ENCODE measurements around the gene PABPC3. TPM values are rescaled to one million over a fixed set of nuclear protein-coding genes. Genes with fewer than 3 reads are reported as not detected.

Gene PABPC3
- 1 to 10 TPM; 1.3 to 1.5 TPM for total RNA-seq

DNA sequence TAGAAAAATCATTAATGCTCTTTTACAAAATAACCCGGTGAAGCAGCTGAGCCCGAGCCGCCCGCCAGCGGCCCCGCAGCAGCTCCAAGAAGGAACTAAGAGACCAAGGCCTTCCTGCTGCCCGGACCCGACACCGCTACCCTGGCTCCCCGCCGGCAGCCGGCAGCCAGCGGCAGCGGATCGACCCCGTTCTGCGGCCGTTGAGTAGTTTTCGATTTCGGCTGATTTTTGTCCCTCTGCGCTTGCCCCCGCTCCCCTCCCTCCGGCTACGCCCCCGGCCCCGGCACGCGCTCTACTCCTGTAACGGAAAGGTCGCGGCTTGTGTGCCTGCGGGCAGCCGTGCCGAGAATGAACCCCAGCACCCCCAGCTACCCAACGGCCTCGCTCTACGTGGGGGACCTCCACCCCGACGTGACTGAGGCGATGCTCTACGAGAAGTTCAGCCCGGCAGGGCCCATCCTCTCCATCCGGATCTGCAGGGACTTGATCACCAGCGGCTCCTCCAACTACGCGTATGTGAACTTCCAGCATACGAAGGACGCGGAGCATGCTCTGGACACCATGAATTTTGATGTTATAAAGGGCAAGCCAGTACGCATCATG, at the start of gene PABPC3:
PABPC3 (plus strand) TSS at position 286 of the 603 bp plus-strand sequence; CDS start at position 349, 63 bp downstream.
- peak; percentile 9 for DNase-seq
- Mint-ChIP-seq H3K36me3 (ENCODE audit: low read depth) (no peaks in the 10 kb centered on the region), H3K27me3 (ENCODE audit: low read depth) (peaks cover 34% of the 10 kb centered on the region), H3K9me3 (no peaks in the 10 kb centered on the region), H3K4me1 (ENCODE audit: low read depth) (no peaks in the 10 kb centered on the region), H3K27ac (no peak within 1 kb of the TSS), H3K4me3 (peak within 1 kb of the TSS; percentile 58)
- CTCF ChIA-PET = interaction anchor here (0.6 to 1.0 kb wide), 2 partner anchors 101 to 235 kb away, joined by 3 read pairs; no protein-coding TSS in a partner anchor
- intact Hi-C loops (cut with micrococcal nuclease) = no loop called here

DNA sequence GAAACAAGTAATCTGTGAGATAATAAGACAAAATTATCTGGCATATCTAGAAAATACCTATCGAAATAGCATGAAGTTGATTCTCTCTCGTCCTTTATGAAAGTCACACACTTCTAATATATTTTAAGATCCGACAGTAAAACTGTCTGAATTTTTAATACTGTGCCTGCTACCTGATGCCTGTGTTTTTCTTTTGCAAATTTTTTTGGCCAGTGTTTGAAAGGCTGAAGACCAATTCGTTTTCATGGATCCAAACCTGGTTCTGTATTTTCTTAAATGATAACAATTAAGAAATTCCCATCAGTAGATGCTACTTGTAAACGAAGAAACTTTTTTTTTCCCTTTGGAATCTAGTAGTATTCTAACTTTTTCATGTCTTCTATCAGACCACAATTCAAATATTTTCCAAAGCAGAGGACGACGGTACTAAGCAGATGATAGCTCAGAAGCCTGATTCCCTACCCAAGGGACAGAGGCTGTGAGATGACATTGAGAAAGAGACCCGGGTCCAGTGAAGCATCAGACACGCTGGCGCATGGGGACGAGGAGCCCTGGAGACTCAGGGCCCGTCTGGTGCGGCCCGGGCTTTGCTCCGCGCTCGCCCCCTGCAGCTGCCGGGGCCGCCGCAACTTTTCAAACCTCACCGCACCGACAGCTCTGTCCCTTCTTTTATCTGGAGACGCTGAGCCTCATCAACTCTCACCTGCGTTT, 49.5 kb upstream of the PABPC3 start:
- no peak for DNase-seq
- peaks cover 5% of the 10 kb centered on the region for H3K4me1 Mint-ChIP-seq (ENCODE audit: low read depth)
- H3K36me3 Mint-ChIP-seq (ENCODE audit: low read depth) = no peaks in the 10 kb centered on the region
- no peak overlapping the region for H3K4me3 Mint-ChIP-seq
- peaks cover 54% of the 10 kb centered on the region for H3K27me3 Mint-ChIP-seq (ENCODE audit: low read depth)
- intact Hi-C loops (cut with micrococcal nuclease) = no loop called here
- CTCF ChIA-PET = interaction anchor here (1.0 kb wide), 1 partner anchor 51 kb away, joined by 4 read pairs; no protein-coding TSS in a partner anchor
- no peak overlapping the region for H3K27ac Mint-ChIP-seq
- peaks cover 11% of the 10 kb centered on the region for H3K9me3 Mint-ChIP-seq

DNA sequence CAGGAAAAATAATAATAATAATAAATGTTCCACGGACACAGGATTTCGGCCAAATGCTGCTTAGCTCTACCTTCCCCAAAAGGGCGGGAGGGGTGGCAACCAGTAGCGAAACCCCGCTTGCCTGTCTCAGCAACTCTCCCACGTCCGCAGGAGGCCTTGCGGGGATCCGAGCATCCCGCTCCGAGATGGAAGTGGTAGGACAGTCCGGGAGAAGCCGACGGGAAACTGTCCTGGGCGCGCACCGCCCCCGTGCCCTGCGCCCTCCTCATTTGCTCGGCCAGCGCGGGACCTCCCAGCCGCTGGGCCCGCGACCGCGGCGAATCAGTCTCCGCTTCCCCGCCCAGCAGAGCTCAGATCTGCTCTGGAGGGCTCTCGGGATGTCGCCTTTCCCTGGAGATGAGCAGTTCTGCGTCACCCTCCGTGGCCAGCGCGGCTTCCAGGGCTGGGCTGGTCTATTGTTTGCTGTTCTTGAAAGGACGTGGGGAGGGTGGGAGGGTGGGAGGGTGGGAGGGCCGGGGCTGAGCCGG, 48.9 kb upstream of the PABPC3 start:
- no peak for DNase-seq
- no peak overlapping the region for H3K4me3 Mint-ChIP-seq

DNA sequence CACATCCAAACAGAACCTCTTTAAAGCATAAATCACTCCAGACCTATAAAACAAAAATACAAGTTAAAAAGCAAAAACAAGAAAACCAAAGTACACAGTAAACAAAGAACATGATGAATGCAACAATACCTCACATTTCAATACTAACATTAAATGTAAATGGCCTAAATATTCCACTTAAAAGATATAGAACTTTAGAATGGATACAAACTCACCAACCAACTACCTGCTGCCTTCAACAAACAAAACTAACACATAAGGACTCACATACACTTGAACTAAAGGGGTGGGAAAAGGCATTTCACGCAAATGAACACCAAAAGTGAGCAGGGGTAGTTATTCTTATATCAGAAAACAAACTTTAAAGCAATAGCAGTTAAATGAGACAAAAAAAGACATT, 44.9 kb upstream of the PABPC3 start:
- H3K36me3 Mint-ChIP-seq (ENCODE audit: low read depth) = no peaks in the 10 kb centered on the region
- H3K27me3 Mint-ChIP-seq (ENCODE audit: low read depth) = peaks cover 42% of the 10 kb centered on the region
- peaks cover 11% of the 10 kb centered on the region for H3K9me3 Mint-ChIP-seq
- no peak for DNase-seq
- H3K4me1 Mint-ChIP-seq (ENCODE audit: low read depth) = peaks cover 5% of the 10 kb centered on the region
- CTCF ChIA-PET = no interaction called here
- intact Hi-C loops (cut with micrococcal nuclease) = no loop called here
- no peak overlapping the region for H3K27ac Mint-ChIP-seq
- H3K4me3 Mint-ChIP-seq = no peak overlapping the region

More for the DNA sequence above, 48.9 kb upstream of the PABPC3 start:
- Mint-ChIP-seq H3K9me3 (peaks cover 11% of the 10 kb centered on the region), H3K36me3 (ENCODE audit: low read depth) (no peaks in the 10 kb centered on the region), H3K27ac (no peak overlapping the region), H3K27me3 (ENCODE audit: low read depth) (peaks cover 53% of the 10 kb centered on the region), H3K4me1 (ENCODE audit: low read depth) (peaks cover 5% of the 10 kb centered on the region)
- intact Hi-C loops (cut with micrococcal nuclease) = no loop called here
- CTCF ChIA-PET = interaction anchor here (0.6 to 1.0 kb wide), 2 partner anchors 52 to 89 kb away, joined by 3 to 4 read pairs; no protein-coding TSS in a partner anchor

DNA sequence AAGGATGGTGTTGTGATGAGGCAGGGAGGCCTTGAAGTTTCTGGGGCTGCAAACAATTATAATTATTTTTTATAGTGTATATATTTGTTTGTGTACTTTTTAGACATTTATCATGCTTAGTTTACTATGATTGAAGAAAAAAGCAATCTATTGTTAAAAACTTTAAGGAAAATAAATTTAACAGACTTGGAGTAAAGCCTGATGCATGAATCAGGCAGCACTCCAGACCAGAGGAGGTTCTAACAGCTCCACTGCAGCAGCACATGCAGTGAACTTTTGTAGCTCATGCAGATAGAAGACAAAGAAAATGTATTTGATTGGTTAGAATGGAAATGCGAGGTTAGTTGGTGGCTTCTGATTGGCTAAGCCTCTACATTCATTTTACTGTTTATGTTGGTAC, 36.8 kb upstream of the PABPC3 start:
- intact Hi-C loops (cut with micrococcal nuclease) = no loop called here
- Mint-ChIP-seq H3K27me3 (ENCODE audit: low read depth) (peaks cover 6% of the 10 kb centered on the region), H3K36me3 (ENCODE audit: low read depth) (no peaks in the 10 kb centered on the region), H3K9me3 (peaks cover 2% of the 10 kb centered on the region), H3K4me3 (no peak overlapping the region), H3K27ac (no peak overlapping the region), H3K4me1 (ENCODE audit: low read depth) (no peaks in the 10 kb centered on the region)
- DNase-seq = no peak
- CTCF ChIA-PET = no interaction called here

DNA sequence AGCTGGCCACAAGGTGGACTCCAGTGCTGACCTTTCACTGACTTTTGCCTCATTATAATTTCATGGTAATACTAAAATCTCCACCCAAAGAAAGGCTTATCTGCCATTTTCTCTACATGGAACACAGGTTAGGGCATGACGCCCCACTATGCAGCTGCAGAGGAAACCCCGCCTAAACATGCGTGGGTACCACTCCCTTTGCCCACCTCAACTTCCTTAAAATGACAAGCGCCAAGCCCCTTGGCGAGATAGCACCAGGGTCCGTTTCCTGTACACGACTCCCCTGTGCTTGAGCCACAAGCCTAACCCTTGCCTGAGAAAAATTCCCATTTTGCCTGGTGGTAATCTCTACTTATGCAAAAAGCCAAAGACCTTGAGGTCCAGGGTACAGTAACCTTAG, 36.0 kb upstream of the PABPC3 start:
- Mint-ChIP-seq H3K4me3 (no peak overlapping the region), H3K27ac (no peak overlapping the region), H3K9me3 (peaks cover 2% of the 10 kb centered on the region), H3K4me1 (ENCODE audit: low read depth) (no peaks in the 10 kb centered on the region), H3K36me3 (ENCODE audit: low read depth) (no peaks in the 10 kb centered on the region), H3K27me3 (ENCODE audit: low read depth) (peaks cover 7% of the 10 kb centered on the region)
- intact Hi-C loops (cut with micrococcal nuclease) = no loop called here
- no peak for DNase-seq
- CTCF ChIA-PET = no interaction called here

DNA sequence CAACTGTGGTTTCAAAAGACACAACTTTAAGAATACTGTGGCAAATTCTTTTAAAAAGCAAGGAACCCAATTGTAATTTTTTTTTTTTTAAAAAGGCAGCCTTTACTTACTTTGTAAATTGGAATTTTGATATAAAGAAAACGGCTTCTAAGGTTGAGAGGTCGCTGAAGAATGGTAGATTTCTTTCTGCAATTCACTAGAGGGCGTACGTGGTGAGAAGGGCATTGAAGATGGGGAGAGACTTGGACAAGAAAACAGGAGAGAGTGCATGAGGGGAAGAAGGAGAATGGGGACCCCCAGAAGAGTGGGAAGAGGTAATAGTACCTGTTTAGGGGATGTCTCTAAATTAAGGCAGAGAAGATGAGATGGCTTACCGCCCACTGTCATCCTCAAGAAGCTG, 33.5 kb upstream of the PABPC3 start:
- Mint-ChIP-seq H3K4me1 (ENCODE audit: low read depth) (no peaks in the 10 kb centered on the region), H3K36me3 (ENCODE audit: low read depth) (no peaks in the 10 kb centered on the region), H3K27me3 (ENCODE audit: low read depth) (peaks cover 13% of the 10 kb centered on the region), H3K27ac (no peak overlapping the region), H3K4me3 (no peak overlapping the region), H3K9me3 (peaks cover 2% of the 10 kb centered on the region)
- intact Hi-C loops (cut with micrococcal nuclease) = no loop called here
- CTCF ChIA-PET = no interaction called here
- no peak for DNase-seq

DNA sequence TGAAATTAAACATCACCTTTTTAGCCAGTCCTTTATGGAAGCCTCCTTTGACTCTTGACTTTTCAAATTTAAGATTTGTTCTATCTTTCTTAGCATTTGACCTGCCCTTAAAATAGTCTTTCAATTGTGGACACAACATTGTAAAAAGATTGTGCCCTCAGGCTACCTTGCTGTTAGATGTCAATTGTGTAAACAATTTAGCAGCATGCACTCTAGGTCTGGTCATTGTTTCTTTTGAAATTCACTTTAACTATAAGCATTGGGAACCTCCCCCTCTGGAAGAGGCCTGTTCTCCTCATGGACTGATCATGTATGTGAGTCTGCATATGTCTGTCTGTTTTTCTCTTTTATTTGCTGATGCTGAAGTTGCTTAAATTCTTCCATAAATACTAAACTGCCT, 31.5 kb upstream of the PABPC3 start:
- CTCF ChIA-PET = no interaction called here
- no peak overlapping the region for H3K4me3 Mint-ChIP-seq
- intact Hi-C loops (cut with micrococcal nuclease) = no loop called here
- H3K9me3 Mint-ChIP-seq = no peaks in the 10 kb centered on the region
- H3K36me3 Mint-ChIP-seq (ENCODE audit: low read depth) = no peaks in the 10 kb centered on the region
- no peaks in the 10 kb centered on the region for H3K4me1 Mint-ChIP-seq (ENCODE audit: low read depth)
- no peak for DNase-seq
- H3K27ac Mint-ChIP-seq = no peak overlapping the region
- peaks cover 20% of the 10 kb centered on the region for H3K27me3 Mint-ChIP-seq (ENCODE audit: low read depth)

DNA sequence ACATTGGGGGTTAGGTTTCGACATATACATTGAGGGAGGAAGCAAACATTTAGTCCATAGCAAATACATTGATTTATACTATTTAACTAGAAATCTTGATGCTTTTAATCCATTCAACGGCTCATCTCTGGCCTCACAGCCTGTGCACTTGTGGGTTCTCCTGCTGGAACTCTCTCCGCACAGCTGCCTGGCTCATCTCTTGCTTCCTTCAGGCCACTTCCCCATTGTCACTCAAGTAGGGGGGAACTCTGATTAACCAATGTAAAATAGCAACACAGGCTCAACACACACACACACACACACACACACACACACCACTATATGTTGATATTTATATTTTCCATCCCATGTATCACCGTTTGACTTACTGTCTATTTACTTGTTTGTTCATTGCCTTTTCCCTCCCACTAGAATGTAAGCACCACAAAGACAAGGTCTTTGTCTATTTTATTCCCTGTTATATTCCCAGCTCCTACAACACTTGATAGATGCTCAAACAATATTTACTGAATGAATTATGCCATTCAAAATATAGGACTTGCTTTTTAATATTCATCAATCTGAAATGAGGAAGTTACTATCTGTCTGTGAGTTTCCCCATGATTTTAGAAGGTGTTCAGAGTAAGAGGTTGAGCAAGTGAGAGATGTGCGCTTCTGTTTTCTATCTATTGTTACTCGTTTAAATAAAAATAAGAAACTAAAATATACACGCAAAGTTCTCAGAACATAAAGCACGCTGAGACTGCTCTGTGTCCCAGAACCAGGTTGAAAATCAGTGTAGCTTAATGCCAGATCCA, 29.8 kb upstream of the PABPC3 start:
- CTCF ChIA-PET = no interaction called here
- DNase-seq = no peak
- no peaks in the 10 kb centered on the region for H3K4me1 Mint-ChIP-seq (ENCODE audit: low read depth)

DNA sequence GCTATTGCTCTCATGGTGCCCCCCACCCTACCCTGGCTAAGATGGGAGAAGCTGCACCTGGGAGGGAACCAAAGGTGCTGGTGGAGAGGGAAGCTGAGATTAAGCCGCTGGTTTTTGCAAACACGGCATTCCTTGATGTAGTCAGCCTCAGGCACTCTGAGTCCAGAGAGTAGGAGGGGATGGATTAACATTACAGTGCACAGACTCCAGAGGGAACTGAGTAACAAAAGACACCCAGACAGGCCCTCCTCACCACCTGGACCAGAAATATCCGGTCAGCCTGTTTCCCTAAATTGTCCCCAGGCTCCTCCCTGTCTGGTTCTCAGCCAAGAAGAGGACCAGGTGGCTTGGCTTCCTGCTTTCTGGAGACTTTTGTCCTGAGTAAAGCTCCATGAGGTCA, 28.9 kb upstream of the PABPC3 start:
- Mint-ChIP-seq H3K36me3 (ENCODE audit: low read depth) (no peaks in the 10 kb centered on the region), H3K27me3 (ENCODE audit: low read depth) (peaks cover 31% of the 10 kb centered on the region), H3K4me1 (ENCODE audit: low read depth) (no peaks in the 10 kb centered on the region), H3K9me3 (no peaks in the 10 kb centered on the region), H3K27ac (no peak overlapping the region), H3K4me3 (no peak overlapping the region)
- CTCF ChIA-PET = no interaction called here
- intact Hi-C loops (cut with micrococcal nuclease) = no loop called here
- no peak for DNase-seq

More for the DNA sequence above, 29.8 kb upstream of the PABPC3 start:
- Mint-ChIP-seq H3K9me3 (no peaks in the 10 kb centered on the region), H3K36me3 (ENCODE audit: low read depth) (no peaks in the 10 kb centered on the region), H3K4me3 (no peak overlapping the region), H3K27ac (no peak overlapping the region), H3K27me3 (ENCODE audit: low read depth) (peaks cover 34% of the 10 kb centered on the region)
- intact Hi-C loops (cut with micrococcal nuclease) = no loop called here

DNA sequence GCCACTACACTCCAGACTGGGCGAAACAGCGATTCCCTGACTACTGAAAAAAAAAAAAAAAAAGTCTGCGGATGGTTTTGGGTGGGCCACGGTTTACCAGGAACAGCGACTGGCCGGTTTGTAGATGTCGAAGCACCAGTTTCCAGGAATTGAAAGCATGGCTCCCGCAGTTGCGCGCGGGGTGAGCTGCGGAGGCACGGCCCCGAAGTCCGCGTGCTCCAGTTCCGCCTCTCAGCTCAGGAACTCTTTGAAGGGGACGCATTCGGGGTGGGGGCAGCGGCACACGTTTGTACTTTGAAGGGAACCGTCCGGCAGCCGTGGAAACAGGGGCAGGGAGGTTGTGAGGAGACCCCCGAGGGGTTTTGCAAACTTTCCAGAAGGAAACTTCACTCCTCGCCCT, 27.1 kb upstream of the PABPC3 start:
- H3K4me3 Mint-ChIP-seq = no peak overlapping the region
- intact Hi-C loops (cut with micrococcal nuclease) = no loop called here
- no peaks in the 10 kb centered on the region for H3K9me3 Mint-ChIP-seq
- H3K27me3 Mint-ChIP-seq (ENCODE audit: low read depth) = peaks cover 28% of the 10 kb centered on the region
- no peak overlapping the region for H3K27ac Mint-ChIP-seq
- CTCF ChIA-PET = no interaction called here
- no peaks in the 10 kb centered on the region for H3K4me1 Mint-ChIP-seq (ENCODE audit: low read depth)
- DNase-seq = no peak
- H3K36me3 Mint-ChIP-seq (ENCODE audit: low read depth) = no peaks in the 10 kb centered on the region

DNA sequence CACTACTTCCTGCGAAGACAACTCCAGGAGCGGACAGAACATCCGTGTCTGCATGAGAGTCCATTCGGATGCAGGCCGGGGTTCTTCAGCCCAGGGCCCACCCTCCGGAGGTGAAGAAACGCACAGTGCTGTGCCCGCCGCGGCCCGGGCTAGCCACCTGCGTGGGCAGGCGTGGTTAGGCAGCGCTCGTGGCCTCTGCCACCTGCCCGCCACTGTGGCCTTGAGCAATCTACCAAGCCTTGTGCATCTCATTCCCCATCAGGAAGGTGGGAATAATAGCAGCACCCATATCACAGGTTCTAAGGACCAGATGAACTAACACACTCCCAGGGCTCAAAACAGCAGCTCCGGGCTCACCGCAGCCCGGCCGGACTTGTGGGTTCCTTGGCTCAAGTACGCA, 26.7 kb upstream of the PABPC3 start:
- Mint-ChIP-seq H3K9me3 (no peaks in the 10 kb centered on the region), H3K4me3 (no peak overlapping the region), H3K36me3 (ENCODE audit: low read depth) (no peaks in the 10 kb centered on the region), H3K4me1 (ENCODE audit: low read depth) (no peaks in the 10 kb centered on the region), H3K27me3 (ENCODE audit: low read depth) (peaks cover 28% of the 10 kb centered on the region), H3K27ac (no peak overlapping the region)
- DNase-seq = no peak
- CTCF ChIA-PET = no interaction called here
- intact Hi-C loops (cut with micrococcal nuclease) = no loop called here
